Measurements from ENCODE around the gene BST1. TPM values are rescaled to one million over a fixed set of nuclear protein-coding genes. Genes with fewer than 3 reads are reported as not detected.

The BST1 gene
- total RNA-seq, 1 experiment from 2014 or later = not detected

DNA sequence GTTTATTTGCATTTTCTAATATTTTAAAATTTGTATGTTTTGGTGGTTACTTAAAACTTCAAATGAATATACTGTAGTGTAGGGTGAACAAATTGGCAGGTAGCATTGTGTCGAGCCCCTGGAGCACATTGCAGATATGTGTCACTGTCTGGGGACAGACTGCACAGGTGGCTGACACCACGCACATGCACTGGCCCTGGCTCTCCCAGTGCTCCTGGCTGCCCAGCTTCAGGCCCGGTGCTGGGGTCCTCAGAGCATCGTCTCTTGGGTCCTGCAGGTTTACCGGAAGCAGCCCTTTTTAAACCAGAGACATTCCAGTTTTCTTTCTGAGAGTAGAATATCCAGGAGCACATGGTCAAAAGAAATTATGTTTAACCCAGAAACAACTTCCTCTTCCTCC is 15.6 kb downstream of the BST1 start:
- peaks cover 4 to 12% of the 10 kb centered on the region in 2 experiments for H3K4me1 Mint-ChIP-seq
- Histone ChIP-seq H3K27ac (ENCODE audit: insufficient read length, low read depth, low read length) (no peak overlapping the region), H2BK5ac (ENCODE audit: insufficient read length, low read length) (no peak overlapping the region), H3K9me3 (ENCODE audit: control insufficient read depth, low read depth, low read length) (no peaks in the 10 kb centered on the region), H3K18ac (ENCODE audit: insufficient read length, low read depth, low read length) (no peak overlapping the region), H3K79me1 (ENCODE audit: insufficient read depth, low read depth, low read length, poor library complexity, severe bottlenecking) (no peaks in the 10 kb centered on the region), H2AK5ac (ENCODE audit: insufficient read length, low read length) (no peak overlapping the region), H4K8ac (replicated peaks; ENCODE audit: insufficient read length, low read depth, low read length) (no peak overlapping the region), H2BK20ac (ENCODE audit: low read depth, low read length, poor library complexity, severe bottlenecking) (no peak overlapping the region), H2BK12ac (ENCODE audit: insufficient read length, low read depth, low read length) (no peak overlapping the region), H2BK15ac (ENCODE audit: low read depth, low read length) (no peak overlapping the region), H3K27me3 (ENCODE audit: insufficient read depth, low read length) (no peaks in the 10 kb centered on the region), H3K4me1 (ENCODE audit: insufficient read depth, low read length) (no peaks in the 10 kb centered on the region), H4K5ac (ENCODE audit: insufficient read length, low read depth, low read length) (no peak overlapping the region), H2AFZ (ENCODE audit: low read length) (no peak overlapping the region), H3K23ac (ENCODE audit: insufficient read length, low read depth, low read length) (no peak overlapping the region), H3K56ac (ENCODE audit: insufficient read length, low read depth, low read length) (no peak overlapping the region), H3T11ph (ENCODE audit: low read length) (no peak overlapping the region), H3K4me2 (ENCODE audit: insufficient read depth, insufficient read length, low read length) (no peak overlapping the region), H3K14ac (ENCODE audit: insufficient read depth, low read length) (no peak overlapping the region), H3K23me2 (ENCODE audit: insufficient read length, low read depth, low read length, poor library complexity, severe bottlenecking) (no peaks in the 10 kb centered on the region), H4K20me1 (ENCODE audit: control insufficient read depth, insufficient read depth, insufficient read length) (no peaks in the 10 kb centered on the region), H3K4ac (ENCODE audit: low read depth, low read length) (no peak overlapping the region), H2BK120ac (ENCODE audit: low read depth, low read length, poor library complexity, severe bottlenecking) (no peak overlapping the region), H3K9ac (ENCODE audit: extremely low read depth, insufficient read length, low read length) (no peak overlapping the region), H3K79me2 (ENCODE audit: insufficient read depth, low read length) (no peaks in the 10 kb centered on the region), H4K91ac (ENCODE audit: insufficient read length, low read depth, low read length) (no peak overlapping the region)
- H3K4me3 Mint-ChIP-seq = no peak overlapping the region
- DNase-seq = no peak
- no CpG with 5 or more reads among the region's 5 CpGs for WGBS (ENCODE audit: extremely low coverage, insufficient read length, low lambda C conversion rate)
- H3K9me3 Mint-ChIP-seq = no peaks in the 10 kb centered on the region
- H3K27ac Mint-ChIP-seq = no peak overlapping the region
- H3K36me3 Mint-ChIP-seq (ENCODE audit: insufficient read depth in 1 of 3, low read depth in 3 of 3) = no peaks in the 10 kb centered on the region
- H3K27me3 Mint-ChIP-seq (ENCODE audit: low read depth) = no peaks in the 10 kb centered on the region
- TF ChIP-seq, protein P1, sequence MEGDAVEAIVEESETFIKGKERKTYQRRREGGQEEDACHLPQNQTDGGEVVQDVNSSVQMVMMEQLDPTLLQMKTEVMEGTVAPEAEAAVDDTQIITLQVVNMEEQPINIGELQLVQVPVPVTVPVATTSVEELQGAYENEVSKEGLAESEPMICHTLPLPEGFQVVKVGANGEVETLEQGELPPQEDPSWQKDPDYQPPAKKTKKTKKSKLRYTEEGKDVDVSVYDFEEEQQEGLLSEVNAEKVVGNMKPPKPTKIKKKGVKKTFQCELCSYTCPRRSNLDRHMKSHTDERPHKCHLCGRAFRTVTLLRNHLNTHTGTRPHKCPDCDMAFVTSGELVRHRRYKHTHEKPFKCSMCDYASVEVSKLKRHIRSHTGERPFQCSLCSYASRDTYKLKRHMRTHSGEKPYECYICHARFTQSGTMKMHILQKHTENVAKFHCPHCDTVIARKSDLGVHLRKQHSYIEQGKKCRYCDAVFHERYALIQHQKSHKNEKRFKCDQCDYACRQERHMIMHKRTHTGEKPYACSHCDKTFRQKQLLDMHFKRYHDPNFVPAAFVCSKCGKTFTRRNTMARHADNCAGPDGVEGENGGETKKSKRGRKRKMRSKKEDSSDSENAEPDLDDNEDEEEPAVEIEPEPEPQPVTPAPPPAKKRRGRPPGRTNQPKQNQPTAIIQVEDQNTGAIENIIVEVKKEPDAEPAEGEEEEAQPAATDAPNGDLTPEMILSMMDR (conservative IDR thresholded peaks at IDR 0.05) = no peak
